Right lobe of liver (tissue), 4 donors: ENCODE results near the gene MTUS2.

Experiments used
- CTCF ChIP-seq, 4 donors: fragments of 200-600 bp in 3 of 4; fragments of 450-650 bp in 1 of 4; IDR thresholded peaks; one replicate each; pipeline versions ENCODE4 v1.5.1 to v1.8.0; 2016 to 2022; ENCODE audit warnings: antibody characterized with exemption in 4 of 4, mild to moderate bottlenecking in 2 of 4
- POLR2A ChIP-seq: fragments of 450-650 bp; IDR thresholded peaks from one replicate; pipeline ENCODE4 v1.6.1; 2017; ENCODE audit warnings: antibody characterized with exemption, mild to moderate bottlenecking
- donor health status: DM: no; HTN: no; CAD: no.
- donor health status: DM: no; HTN: no; CAD: no.
- donor health status: DM: no; HTN: yes; CAD: no.

GRCh38 chr13:29140277-29140676 lies 320.1 kb downstream of the MTUS2 start:
- no peak for TF ChIP-seq CTCF (IDR thresholded peaks at IDR 0.05)
- TF ChIP-seq POLR2A, result no peak
